Upper lobe of left lung (tissue), 6 donors: Measurements from ENCODE around the gene WNT6. TPM values are rescaled to one million over a fixed set of nuclear protein-coding genes. Genes with fewer than 3 reads are reported as not detected.

Source experiments
- ATAC-seq, 2 donors: fragments of 200-7000 bp; cut with Tn5 transposase; one replicate each; pipeline ENCODE4 v1.9.1; 2022; ENCODE audit warnings: mild to moderate bottlenecking in 2 of 2, moderate library complexity in 2 of 2; ENCODE audit not compliant: low FRiP score in 2 of 2
- DNase-seq, 2 donors: peaks; one replicate each; pipeline ENCODE4 v3.0.0-alpha.2; 2019 to 2020
- H3K27ac ChIP-seq, 4 donors: fragments of 200-600 bp; sonication (generic); one replicate each; pipeline ENCODE4 v1.5.1; 2016 to 2019
- H3K27me3 ChIP-seq, 4 donors: fragments of 200-600 bp; sonication (generic); one replicate each; pipeline ENCODE4 v1.5.1; 2017 to 2019
- H3K36me3 ChIP-seq, 4 donors: fragments of 200-600 bp; sonication (generic); one replicate each; pipeline ENCODE4 v1.5.1; 2016 to 2019
- H3K4me1 ChIP-seq, 4 donors: fragments of 200-600 bp; sonication (generic); one replicate each; pipeline ENCODE4 v1.5.1; 2018 to 2019
- H3K4me3 ChIP-seq, 4 donors: fragments of 200-600 bp; sonication (generic); one replicate each; pipeline ENCODE4 v1.5.1; 2017 to 2019; ENCODE audit warnings: mild to moderate bottlenecking in 2 of 4, moderate library complexity in 1 of 4
- H3K9me3 ChIP-seq, 4 donors: fragments of 200-600 bp; sonication (generic); one replicate each; pipeline ENCODE4 v1.5.1; 2018 to 2019
- CTCF ChIP-seq, 6 experiments: fragments of 450-650 bp in 4 of 6; fragments of 200-600 bp in 2 of 6; sonication (generic) in 2 of 6; IDR thresholded peaks; one replicate each; pipeline ENCODE4 v1.5.1; 2016 to 2019; ENCODE audit warnings: antibody characterized with exemption in 6 of 6
- EP300 ChIP-seq, 4 donors: sonication (generic); formaldehyde crosslinking; IDR thresholded peaks; one replicate each; pipeline ENCODE4 v1.5.1; 2017; ENCODE audit warnings: antibody characterized with exemption in 4 of 4, control low read depth in 2 of 4
- POLR2A ChIP-seq, 4 donors: fragments of 450-650 bp; IDR thresholded peaks; one replicate each; pipeline ENCODE4 v1.5.1; 2016 to 2017; ENCODE audit warnings: antibody characterized with exemption in 4 of 4, mild to moderate bottlenecking in 2 of 4
- POLR2AphosphoS5 ChIP-seq, 2 donors: sonication (generic); formaldehyde crosslinking; IDR thresholded peaks; one replicate each; pipeline ENCODE4 v1.5.1; 2017; ENCODE audit warnings: antibody characterized with exemption in 2 of 2
- WGBS, 2 donors: methylation state at CpG; one replicate each; pipeline ENCODE4 v1.1.5; 2017 to 2018; 5-methylcytosine and 5-hydroxymethylcytosine counted together
- total RNA-seq, 6 donors: library from RNA; depleted of rRNA in 4 of 6; stranded (reverse); fragments of >200 nt in 4 of 6; gene quantifications; one replicate each; pipeline versions ENCODE4 v1.1.0 to v1.2.1, GENCODE V29; 2016 to 2021
- donor health status: DM: no; HTN: no; CAD: no; lungs with moderate emphysema.
- donor health status: DM: no; HTN: yes; CAD: no; lungs with severe emphysema.

WNT6 gene
- total RNA-seq, 6 donors from 2014 or later: 0.31 to 4.2 (median 0.44) TPM; not detected in 3

DNA sequence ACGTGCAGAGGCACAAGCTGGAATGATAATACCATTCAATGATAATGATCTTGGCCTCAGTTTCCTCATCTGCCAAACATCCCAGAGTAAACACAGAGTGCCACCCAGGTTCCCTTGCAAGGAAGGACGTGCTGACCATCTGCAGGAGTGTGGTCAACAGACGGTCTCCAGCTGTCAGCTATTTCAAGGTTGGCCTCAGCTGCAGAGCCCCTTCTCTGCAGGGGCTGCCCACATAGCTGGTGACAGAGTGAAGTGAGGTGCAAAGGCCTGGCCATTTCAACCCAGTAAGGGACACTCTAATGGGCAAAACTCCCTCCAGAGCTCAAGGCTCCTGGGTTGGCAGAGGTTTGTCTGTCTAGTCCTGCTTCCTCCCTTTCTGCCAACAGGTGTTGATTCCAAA lies 8.3 kb upstream of the WNT6 start:
- Histone ChIP-seq H3K36me3 (no peaks in the 10 kb centered on the region), H3K27me3 (peaks cover 0 to 5% (median 0%) of the 10 kb centered on the region in 4 donors), H3K27ac (no peak overlapping the region), H3K9me3 (no peaks in the 10 kb centered on the region), H3K4me1 (peaks cover 0 to 7% (median 2%) of the 10 kb centered on the region in 4 donors), H3K4me3 (no peak overlapping the region)
- ATAC-seq (no peak), DNase-seq (no peak)
- 38 to 68% methylated on average over 2 to 3 of the region's 3 CpGs for WGBS, 2 donors
- TF ChIP-seq EP300 (IDR thresholded peaks at IDR 0.05) (no peak), POLR2A (IDR thresholded peaks at IDR 0.05) (no peak), CTCF (IDR thresholded peaks at IDR 0.05) (no peak), POLR2AphosphoS5 (IDR thresholded peaks at IDR 0.05) (no peak)

DNA sequence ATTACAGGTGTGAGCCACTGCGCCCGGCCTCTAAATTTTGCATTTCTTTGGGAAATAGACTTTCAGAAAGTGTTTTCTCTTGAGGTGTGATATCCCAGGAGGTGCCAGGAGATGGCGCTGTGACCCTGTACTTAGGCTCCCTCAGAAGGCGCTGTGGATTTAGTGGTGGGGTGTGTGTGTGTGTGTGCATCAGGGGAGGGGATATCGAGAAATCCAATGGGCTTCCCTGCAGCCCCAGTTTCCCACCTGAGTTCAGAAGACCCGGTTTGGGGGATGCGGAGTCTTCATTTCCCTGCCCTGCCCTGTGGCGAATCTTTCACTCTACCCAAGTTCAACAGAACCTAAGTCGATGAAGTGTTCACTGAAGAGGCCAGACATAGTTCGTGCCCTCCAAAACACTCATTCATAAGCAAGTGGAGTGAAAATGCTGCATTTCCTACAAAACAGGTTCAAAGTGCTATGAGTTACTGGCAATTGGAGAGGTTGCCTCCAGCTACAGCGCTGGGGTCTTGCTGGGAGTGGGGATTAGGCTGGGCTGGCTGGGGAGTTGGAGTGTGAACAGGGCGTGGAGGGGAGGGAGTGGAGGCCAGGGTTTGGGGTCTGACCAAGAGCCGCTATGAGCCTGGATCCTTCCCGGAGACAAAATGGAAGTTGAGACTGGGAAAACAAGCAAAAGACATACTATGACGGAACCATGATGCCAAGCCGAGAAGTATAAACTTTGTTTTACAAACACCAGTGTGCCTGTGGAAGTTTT lies 6.5 kb upstream of the WNT6 start:
- Histone ChIP-seq H3K36me3 (no peaks in the 10 kb centered on the region), H3K9me3 (no peaks in the 10 kb centered on the region), H3K4me3 (no peak overlapping the region), H3K4me1 (peaks cover 0 to 4% (median 0%) of the 10 kb centered on the region in 4 donors), H3K27ac (no peak overlapping the region), H3K27me3 (peaks cover 0 to 13% (median 4%) of the 10 kb centered on the region in 4 donors)
- ATAC-seq (peak in 1 of 2 donors; percentile 77), DNase-seq (peak in 1 of 2 donors; percentile 54)
- WGBS, 2 donors: 19 to 23% methylated on average over 14 to 16 of the region's 16 CpGs
- TF ChIP-seq CTCF (IDR thresholded peaks at IDR 0.05): peak; percentile 45 to 74 (median 67)
- TF ChIP-seq POLR2A (IDR thresholded peaks at IDR 0.05): no peak
- TF ChIP-seq POLR2AphosphoS5 (IDR thresholded peaks at IDR 0.05): no peak

DNA sequence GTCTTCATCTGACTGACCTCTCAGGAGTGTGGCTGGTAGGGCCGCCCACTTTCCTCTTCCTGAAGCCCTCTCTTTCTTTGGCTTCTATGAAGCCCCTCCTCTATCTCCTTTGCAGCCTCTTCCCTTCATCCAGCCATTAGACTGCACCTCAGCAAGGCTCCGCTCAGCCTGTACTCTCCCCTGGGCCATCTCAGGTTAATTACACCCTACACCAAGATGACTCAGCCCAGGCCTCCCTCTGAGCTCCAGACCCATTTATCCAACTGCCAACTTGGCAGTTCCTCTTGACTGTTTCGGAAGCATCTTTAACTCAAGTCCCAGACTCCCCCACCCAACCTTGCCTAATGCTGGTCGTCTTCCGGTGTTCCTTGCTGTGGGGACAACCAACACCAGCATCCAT lies 5.8 kb upstream of the WNT6 start:
- Histone ChIP-seq H3K27me3 (peaks cover 0 to 20% (median 7%) of the 10 kb centered on the region in 4 donors), H3K36me3 (no peaks in the 10 kb centered on the region), H3K4me3 (no peak overlapping the region), H3K27ac (no peak overlapping the region), H3K4me1 (peaks cover 0 to 4% (median under 1%) of the 10 kb centered on the region in 4 donors), H3K9me3 (no peaks in the 10 kb centered on the region)
- no peak for ATAC-seq
- DNase-seq: no peak
- whole genome bisulfite sequencing, 2 donors: 33 to 37% methylated on average over 5 of the region's 5 CpGs
- TF ChIP-seq CTCF (IDR thresholded peaks at IDR 0.05): no peak

DNA sequence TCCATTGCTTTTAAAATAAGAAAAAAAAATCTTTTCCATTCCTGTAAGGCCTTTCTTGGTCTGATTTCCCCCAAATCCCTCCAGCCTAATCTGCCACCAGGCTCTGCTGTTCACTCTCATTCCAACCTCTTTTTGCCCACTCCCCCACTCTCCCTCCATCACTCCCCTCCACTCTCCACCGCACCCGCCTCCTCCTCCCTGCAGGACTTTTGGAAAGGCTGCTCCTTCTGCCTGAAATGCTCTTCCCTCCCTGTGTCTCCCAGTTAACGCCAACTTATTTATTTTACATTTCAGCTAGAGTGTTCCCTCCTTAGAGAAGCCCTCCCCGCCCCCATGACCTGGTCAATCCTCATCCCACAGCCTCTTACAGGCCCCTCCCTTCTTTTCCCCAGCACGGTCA lies 4.7 kb upstream of the WNT6 start:
- ATAC-seq (no peak), DNase-seq (no peak)
- Histone ChIP-seq H3K4me3 (no peak overlapping the region), H3K27ac (no peak overlapping the region), H3K9me3 (no peaks in the 10 kb centered on the region), H3K4me1 (peaks cover 7 to 14% (median 11%) of the 10 kb centered on the region in 4 donors), H3K27me3 (peaks cover 0 to 29% (median 16%) of the 10 kb centered on the region in 4 donors), H3K36me3 (no peaks in the 10 kb centered on the region)
- TF ChIP-seq POLR2AphosphoS5 (IDR thresholded peaks at IDR 0.05): no peak
- TF ChIP-seq EP300 (IDR thresholded peaks at IDR 0.05): no peak
- no peak for TF ChIP-seq CTCF (IDR thresholded peaks at IDR 0.05)
- TF ChIP-seq POLR2A (IDR thresholded peaks at IDR 0.05): no peak
- 37 to 38% methylated on average over 5 of the region's 5 CpGs for WGBS, 2 donors
